H9 (cell line): Measurements from ENCODE around the gene PAPLN. TPM values are rescaled to one million over a fixed set of nuclear protein-coding genes. Genes with fewer than 3 reads are reported as not detected.

Experiments used
- DNase-seq: peaks from one replicate; pipeline ENCODE4 v3.0.0-alpha.2; 2017
- H2AFZ ChIP-seq: one replicate; pipeline ENCODE4 v1.6.1; 2013; ENCODE audit warnings: mild to moderate bottlenecking, low read length, control low read depth, moderate library complexity
- H2AK5ac ChIP-seq: 2 replicates; pipeline ENCODE4 v1.6.1; 2013; ENCODE audit warnings: low read length, control low read depth, mixed read lengths; ENCODE audit not compliant: insufficient read length
- H2BK120ac ChIP-seq: one replicate; pipeline ENCODE4 v1.6.1; 2013; ENCODE audit warnings: low read depth, mild to moderate bottlenecking, low read length, control low read depth, inconsistent platforms; ENCODE audit not compliant: poor library complexity, severe bottlenecking
- H2BK12ac ChIP-seq: 2 replicates; pipeline ENCODE4 v1.6.1; 2013; ENCODE audit warnings: low read length, control low read depth, mixed read lengths, low read depth; ENCODE audit not compliant: insufficient read length
- H2BK15ac ChIP-seq: 2 replicates; pipeline ENCODE4 v1.6.1; 2013; ENCODE audit warnings: low read depth, low read length, control low read depth
- H2BK20ac ChIP-seq: one replicate; pipeline ENCODE4 v1.6.1; 2013; ENCODE audit warnings: low read depth, mild to moderate bottlenecking, low read length, control low read depth, inconsistent platforms; ENCODE audit not compliant: poor library complexity, severe bottlenecking
- H2BK5ac ChIP-seq: 2 replicates; pipeline ENCODE4 v1.6.1; 2013; ENCODE audit warnings: low read length, control low read depth, mixed read lengths; ENCODE audit not compliant: insufficient read length
- H3K14ac ChIP-seq: 2 replicates; pipeline ENCODE4 v1.6.1; 2013; ENCODE audit warnings: low read length, control low read depth; ENCODE audit not compliant: insufficient read depth
- H3K18ac ChIP-seq: 2 replicates; pipeline ENCODE4 v1.6.1; 2013; ENCODE audit warnings: low read depth, mild to moderate bottlenecking, mixed read lengths, low read length, control low read depth; ENCODE audit not compliant: insufficient read length
- H3K23ac ChIP-seq: 2 replicates; pipeline ENCODE4 v1.6.1; 2013; ENCODE audit warnings: low read length, control low read depth, mixed read lengths, low read depth; ENCODE audit not compliant: insufficient read length
- H3K23me2 ChIP-seq: 2 replicates; pipeline ENCODE4 v1.6.1; 2013; ENCODE audit warnings: low read depth, mild to moderate bottlenecking, mixed read lengths, low read length, control low read depth; ENCODE audit not compliant: insufficient read length, poor library complexity, severe bottlenecking
- H3K27ac ChIP-seq: 2 replicates; pipeline ENCODE4 v1.5.1; 2013; ENCODE audit warnings: low read length, control low read depth, mixed read lengths, low read depth; ENCODE audit not compliant: insufficient read length
- H3K27me3 ChIP-seq: 2 replicates; pipeline ENCODE4 v1.6.1; 2013; ENCODE audit warnings: low read length, control low read depth, inconsistent platforms; ENCODE audit not compliant: insufficient read depth
- H3K4ac ChIP-seq: 2 replicates; pipeline ENCODE4 v1.6.1; 2013; ENCODE audit warnings: low read depth, mild to moderate bottlenecking, control low read depth, inconsistent platforms, low read length, moderate library complexity
- H3K4me1 ChIP-seq: 2 replicates; pipeline ENCODE4 v1.6.1; 2013; ENCODE audit warnings: low read length, control low read depth, inconsistent platforms; ENCODE audit not compliant: insufficient read depth
- H3K4me2 ChIP-seq: 2 replicates; pipeline ENCODE4 v1.6.1; 2013; ENCODE audit warnings: low read length, control low read depth, mixed read lengths; ENCODE audit not compliant: insufficient read length, insufficient read depth
- H3K56ac ChIP-seq: 2 replicates; pipeline ENCODE4 v1.6.1; 2013; ENCODE audit warnings: low read depth, mild to moderate bottlenecking, mixed read lengths, low read length, control low read depth; ENCODE audit not compliant: insufficient read length
- H3K79me1 ChIP-seq: 2 replicates; pipeline ENCODE4 v1.6.1; 2013; ENCODE audit warnings: low read depth, mild to moderate bottlenecking, moderate library complexity, low read length, control low read depth, inconsistent platforms; ENCODE audit not compliant: insufficient read depth, poor library complexity, severe bottlenecking
- H3K79me2 ChIP-seq: 2 replicates; pipeline ENCODE4 v1.6.1; 2013; ENCODE audit warnings: low read length, control low read depth, inconsistent platforms; ENCODE audit not compliant: insufficient read depth
- H3K9ac ChIP-seq: 2 replicates; pipeline ENCODE4 v1.6.1; 2013; ENCODE audit warnings: low read length, control low read depth, mixed read lengths; ENCODE audit not compliant: insufficient read length; ENCODE audit errors: extremely low read depth
- H3K9me3 ChIP-seq: one replicate; pipeline ENCODE4 v1.6.1; 2013; ENCODE audit warnings: low read depth, low read length, inconsistent platforms; ENCODE audit not compliant: control insufficient read depth
- H3T11ph ChIP-seq: one replicate; pipeline ENCODE4 v1.6.1; 2013; ENCODE audit warnings: mild to moderate bottlenecking, low read length, control low read depth, inconsistent platforms
- H4K20me1 ChIP-seq: one replicate; pipeline ENCODE4 v1.6.1; 2013; ENCODE audit not compliant: control insufficient read depth, insufficient read length, insufficient read depth
- H4K5ac ChIP-seq: 2 replicates; pipeline ENCODE4 v1.6.1; 2013; ENCODE audit warnings: low read depth, mild to moderate bottlenecking, mixed read lengths, low read length, control low read depth; ENCODE audit not compliant: insufficient read length
- H4K8ac ChIP-seq: replicated peaks from 2 replicates; pipeline ENCODE4 v1.6.1; 2013; ENCODE audit warnings: low read length, control low read depth, mixed read lengths, low read depth; ENCODE audit not compliant: insufficient read length
- H4K91ac ChIP-seq: 2 replicates; pipeline ENCODE4 v1.6.1; 2013; ENCODE audit warnings: low read depth, mild to moderate bottlenecking, moderate library complexity, mixed read lengths, low read length, control low read depth; ENCODE audit not compliant: insufficient read length
- H3K27ac Mint-ChIP-seq, 3 experiments: 2 replicates in 2 of 3; 3 replicates in 1 of 3; pipeline ENCODE4 v1.8.0; 2020 to 2021; ENCODE audit warnings: mixed read lengths in 3 of 3, mild to moderate bottlenecking in 1 of 3, moderate library complexity in 1 of 3
- H3K27me3 Mint-ChIP-seq: 2 replicates; pipeline ENCODE4 v1.8.0; 2021; ENCODE audit warnings: low read depth, mild to moderate bottlenecking, moderate library complexity, mixed read lengths
- H3K36me3 Mint-ChIP-seq, 3 experiments: 2 replicates in 2 of 3; 3 replicates in 1 of 3; pipeline ENCODE4 v1.8.0; 2020 to 2021; ENCODE audit warnings: low read depth in 3 of 3, mixed read lengths in 3 of 3; ENCODE audit not compliant: insufficient read depth in 1 of 3
- H3K4me1 Mint-ChIP-seq, 2 experiments: 2 replicates each; pipeline ENCODE4 v1.8.0; 2020; ENCODE audit warnings: mixed read lengths in 2 of 2
- H3K4me3 Mint-ChIP-seq, 2 experiments: 2 replicates in 1 of 2; 3 replicates in 1 of 2; pipeline ENCODE4 v1.8.0; 2020 to 2021; ENCODE audit warnings: mild to moderate bottlenecking in 2 of 2, mixed read lengths in 2 of 2, moderate library complexity in 1 of 2
- H3K9me3 Mint-ChIP-seq, 2 experiments: 2 replicates in 1 of 2; 3 replicates in 1 of 2; pipeline ENCODE4 v1.8.0; 2020; ENCODE audit warnings: mild to moderate bottlenecking in 2 of 2, mixed read lengths in 2 of 2, moderate library complexity in 1 of 2
- WGBS: extraction: QIAGEN DNeasy Blood & Tissue Kit; methylation state at CpG from one replicate; pipeline ENCODE4 v1.1.7; 2013; ENCODE audit warnings: missing lambda C conversion rate, low lambda C conversion rate, mixed read lengths; ENCODE audit not compliant: insufficient read length; ENCODE audit errors: extremely low coverage; 5-methylcytosine and 5-hydroxymethylcytosine counted together
- total RNA-seq: library from RNA; stranded (reverse); gene quantifications from 2 replicates; pipeline ENCODE4 v1.2.1, GENCODE V29; 2021
- TF ChIP-seq, protein P1 (sequence below): fragments of 200-600 bp; sonication (generic); conservative IDR thresholded peaks from 3 replicates; pipeline ENCODE4 v1.8.0; 2021; ENCODE audit warnings: antibody characterized with exemption, mild to moderate bottlenecking

Gene PAPLN
- total RNA-seq, 1 experiment from 2014 or later: 8.5 TPM

DNA sequence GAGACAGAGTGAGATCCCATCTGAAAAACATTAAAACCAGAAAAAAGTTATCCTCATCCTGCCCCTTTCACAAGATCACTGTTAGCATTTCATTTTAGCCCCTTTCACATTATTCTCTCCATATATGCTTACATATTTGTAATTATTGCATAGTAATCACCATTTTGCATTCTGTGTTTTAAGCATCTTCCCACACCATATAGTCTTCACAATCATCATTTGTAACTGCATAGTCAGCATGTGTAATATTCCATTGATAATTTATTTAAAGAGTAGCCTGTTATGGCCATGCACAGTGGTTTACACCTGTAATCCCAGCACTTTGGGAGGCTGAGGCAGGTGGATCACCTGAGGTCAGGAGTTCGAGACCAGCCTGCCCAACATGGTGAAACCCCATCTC is 11.8 kb downstream of the PAPLN start:
- WGBS: no CpG with 5 or more reads among the region's 1 CpG
- H2BK20ac ChIP-seq: no peak overlapping the region
- H3K9me3 ChIP-seq: no peaks in the 10 kb centered on the region
- H4K5ac ChIP-seq: no peak overlapping the region
- no peak overlapping the region for H2BK120ac ChIP-seq
- H2BK12ac ChIP-seq: no peak overlapping the region
- no peak for DNase-seq
- H4K20me1 ChIP-seq: no peaks in the 10 kb centered on the region
- H3K4ac ChIP-seq: no peak overlapping the region
- H3K18ac ChIP-seq: no peak overlapping the region
- Mint-ChIP-seq H3K9me3 (no peaks in the 10 kb centered on the region; a peak in 1 of 5 replicates), H3K4me1 (0 out of 4 replicates have a peak, but pooled peaks cover 0 to 4% of the 10 kb centered on the region in 2 experiments), H3K36me3 (peaks cover 0 to 7% (median 3%) of the 10 kb centered on the region in 3 experiments; a peak in 3 of 7 replicates), H3K27me3 (no peaks in the 10 kb centered on the region; the same call in 1 of the 2 replicates), H3K4me3 (no peak overlapping the region), H3K27ac (no peak overlapping the region; a peak in 1 of 7 replicates)
- H2BK15ac ChIP-seq: no peak overlapping the region
- H3K23ac ChIP-seq: no peak overlapping the region
- no peak overlapping the region for H3T11ph ChIP-seq
- no peaks in the 10 kb centered on the region for H3K27me3 ChIP-seq
- H4K91ac ChIP-seq: no peak overlapping the region
- no peak overlapping the region for H2BK5ac ChIP-seq
- no peaks in the 10 kb centered on the region for H3K79me2 ChIP-seq
- no peak overlapping the region for H4K8ac ChIP-seq
- no peak overlapping the region for H2AK5ac ChIP-seq
- no peak overlapping the region for H3K9ac ChIP-seq
- no peak overlapping the region for H3K56ac ChIP-seq
- no peaks in the 10 kb centered on the region for H3K4me1 ChIP-seq
- no peak overlapping the region for H2AFZ ChIP-seq
- H3K14ac ChIP-seq: no peak overlapping the region
- H3K23me2 ChIP-seq: no peaks in the 10 kb centered on the region
- no peak overlapping the region for H3K27ac ChIP-seq
- no peaks in the 10 kb centered on the region for H3K79me1 ChIP-seq
- TF ChIP-seq, protein P1, sequence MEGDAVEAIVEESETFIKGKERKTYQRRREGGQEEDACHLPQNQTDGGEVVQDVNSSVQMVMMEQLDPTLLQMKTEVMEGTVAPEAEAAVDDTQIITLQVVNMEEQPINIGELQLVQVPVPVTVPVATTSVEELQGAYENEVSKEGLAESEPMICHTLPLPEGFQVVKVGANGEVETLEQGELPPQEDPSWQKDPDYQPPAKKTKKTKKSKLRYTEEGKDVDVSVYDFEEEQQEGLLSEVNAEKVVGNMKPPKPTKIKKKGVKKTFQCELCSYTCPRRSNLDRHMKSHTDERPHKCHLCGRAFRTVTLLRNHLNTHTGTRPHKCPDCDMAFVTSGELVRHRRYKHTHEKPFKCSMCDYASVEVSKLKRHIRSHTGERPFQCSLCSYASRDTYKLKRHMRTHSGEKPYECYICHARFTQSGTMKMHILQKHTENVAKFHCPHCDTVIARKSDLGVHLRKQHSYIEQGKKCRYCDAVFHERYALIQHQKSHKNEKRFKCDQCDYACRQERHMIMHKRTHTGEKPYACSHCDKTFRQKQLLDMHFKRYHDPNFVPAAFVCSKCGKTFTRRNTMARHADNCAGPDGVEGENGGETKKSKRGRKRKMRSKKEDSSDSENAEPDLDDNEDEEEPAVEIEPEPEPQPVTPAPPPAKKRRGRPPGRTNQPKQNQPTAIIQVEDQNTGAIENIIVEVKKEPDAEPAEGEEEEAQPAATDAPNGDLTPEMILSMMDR: no peak
- H3K4me2 ChIP-seq: no peak overlapping the region
